Measurements from ENCODE around the gene TET2. TPM values are rescaled to one million over a fixed set of nuclear protein-coding genes. Genes with fewer than 3 reads are reported as not detected.

TET2 gene
- polyA plus RNA-seq, 3 donors: 22.6 to 47.1 (median 42.5) TPM

DNA sequence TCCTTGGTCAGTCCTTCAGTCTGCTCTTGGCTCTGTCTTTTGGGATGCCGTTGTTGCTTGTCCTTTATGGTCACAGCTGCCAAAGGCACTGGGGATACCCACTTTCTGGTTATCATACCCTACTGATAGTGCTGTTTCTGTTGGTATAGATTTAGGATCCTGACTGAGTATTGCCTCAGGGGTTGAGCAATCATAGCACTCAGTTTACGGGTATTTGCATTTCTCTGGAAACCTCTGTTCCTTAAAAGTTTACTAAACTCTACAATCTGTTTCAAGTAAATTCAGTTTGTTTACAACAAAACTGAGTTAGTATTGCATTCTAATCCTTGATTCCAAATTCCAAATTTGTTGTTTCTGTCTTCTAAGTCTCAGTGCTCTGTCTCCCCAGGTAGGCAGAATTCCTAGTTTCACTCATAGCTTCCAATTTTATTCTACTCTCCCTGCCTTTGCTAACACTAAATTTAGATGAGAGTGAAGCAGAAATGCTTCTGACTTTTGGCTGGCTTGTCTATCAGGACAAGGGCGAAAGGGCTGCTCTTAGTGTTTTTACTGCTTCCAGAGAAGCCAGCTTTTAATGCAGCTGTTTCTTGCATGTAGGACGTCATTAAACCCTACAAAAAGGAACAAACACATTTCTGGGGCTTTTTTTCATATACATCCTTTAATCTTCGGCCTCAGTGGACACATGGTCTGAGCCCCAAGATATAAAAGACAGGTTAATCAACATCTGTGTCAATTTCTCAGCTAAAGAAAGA lies 17.2 kb upstream of the TET2 start:
- H3K9me3 Mint-ChIP-seq: peaks cover 0 to 3% (median 0%) of the 10 kb centered on the region in 7 donors
- peaks cover 39 to 40% of the 10 kb centered on the region in 2 donors for H3K4me1 ChIP-seq (ENCODE audit: control insufficient read depth in 1 of 2, insufficient read depth in 2 of 2, low read length in 2 of 2)
- no peaks in the 10 kb centered on the region for H3K36me3 Mint-ChIP-seq
- TF ChIP-seq CTCF (IDR thresholded peaks at IDR 0.05): no peak
- H3K9me3 ChIP-seq (replicated peaks in 1 of 2; ENCODE audit: control insufficient read depth in 1 of 2, insufficient read depth in 1 of 2, low read length in 2 of 2): no peaks in the 10 kb centered on the region
- no peaks in the 10 kb centered on the region for H3K36me3 ChIP-seq (replicated peaks in 1 of 2; ENCODE audit: control insufficient read depth in 1 of 2, insufficient read depth in 2 of 2, low read length in 2 of 2)
- peaks cover 41% of the 10 kb centered on the region for H3K4me1 Mint-ChIP-seq
- peak overlapping the region; percentile 28 to 82 (median 58) for H3K27ac Mint-ChIP-seq
- H4K20me1 ChIP-seq (ENCODE audit: insufficient read depth, low read length): no peaks in the 10 kb centered on the region
- H3K27me3 ChIP-seq (ENCODE audit: control insufficient read depth in 2 of 2, insufficient read depth in 2 of 2, low read length in 2 of 2): no peaks in the 10 kb centered on the region
- peak overlapping the region; percentile 42 for H3K4me2 ChIP-seq (replicated peaks; ENCODE audit: extremely low read depth, low read length, poor library complexity, severe bottlenecking)
- H3K4me3 Mint-ChIP-seq: no peak overlapping the region
- H3K27me3 Mint-ChIP-seq (ENCODE audit: low read depth in 3 of 3): no peaks in the 10 kb centered on the region
- WGBS (ENCODE audit: insufficient coverage): 66% methylated on average over 3 of the region's 5 CpGs
- H3K27ac ChIP-seq (ENCODE audit: low read depth in 1 of 2, low read length in 2 of 2): peak overlapping the region in 1 of 2 donors; percentile 63
- H3K9ac ChIP-seq (ENCODE audit: insufficient read depth, low read length, poor library complexity, severe bottlenecking): no peak overlapping the region
- H2AFZ ChIP-seq (ENCODE audit: insufficient read depth, low read depth, low read length, poor library complexity, severe bottlenecking): no peak overlapping the region
- H3K4me3 ChIP-seq (replicated peaks in 1 of 3; ENCODE audit: low read depth in 2 of 3, low read length in 3 of 3): peak overlapping the region in 1 of 3 experiments; percentile 30
- no peaks in the 10 kb centered on the region for H3K79me2 ChIP-seq (ENCODE audit: insufficient read depth, low read length)
- peak in 2 of 3 donors; percentile 45 to 67 for DNase-seq
- intact Hi-C loops (cut with micrococcal nuclease): no loop called here

DNA sequence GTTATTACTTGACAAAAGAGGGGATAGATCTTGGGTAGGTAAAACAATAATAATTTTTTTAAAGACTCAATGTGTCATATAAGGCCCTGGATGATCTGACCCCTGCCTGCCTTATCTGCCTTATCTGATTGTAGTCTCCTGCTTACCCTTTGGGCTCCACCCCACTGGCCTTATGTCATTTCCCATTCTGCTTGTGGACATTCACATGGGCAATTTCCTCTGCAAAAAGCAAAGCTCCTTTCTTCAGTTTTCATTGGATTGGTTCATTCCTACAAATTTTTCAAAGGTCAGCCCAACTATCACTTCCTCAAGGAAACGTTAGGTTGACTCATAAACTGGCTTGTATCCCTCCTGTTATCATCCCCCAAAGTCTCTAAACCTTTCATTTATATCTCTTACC lies 15.7 kb upstream of the TET2 start:
- Histone ChIP-seq H4K20me1 (ENCODE audit: insufficient read depth, low read length) (no peaks in the 10 kb centered on the region), H3K27me3 (ENCODE audit: control insufficient read depth in 2 of 2, insufficient read depth in 2 of 2, low read length in 2 of 2) (no peaks in the 10 kb centered on the region), H3K4me3 (replicated peaks in 1 of 3; ENCODE audit: low read depth in 2 of 3, low read length in 3 of 3) (no peak overlapping the region), H3K4me1 (ENCODE audit: control insufficient read depth in 1 of 2, insufficient read depth in 2 of 2, low read length in 2 of 2) (peaks cover 52 to 53% of the 10 kb centered on the region in 2 donors), H3K9me3 (replicated peaks in 1 of 2; ENCODE audit: control insufficient read depth in 1 of 2, insufficient read depth in 1 of 2, low read length in 2 of 2) (no peaks in the 10 kb centered on the region), H3K4me2 (replicated peaks; ENCODE audit: extremely low read depth, low read length, poor library complexity, severe bottlenecking) (peak overlapping the region; percentile 16), H3K9ac (ENCODE audit: insufficient read depth, low read length, poor library complexity, severe bottlenecking) (no peak overlapping the region), H2AFZ (ENCODE audit: insufficient read depth, low read depth, low read length, poor library complexity, severe bottlenecking) (no peak overlapping the region), H3K79me2 (ENCODE audit: insufficient read depth, low read length) (no peaks in the 10 kb centered on the region), H3K27ac (ENCODE audit: low read depth in 1 of 2, low read length in 2 of 2) (peak overlapping the region in 1 of 2 donors; percentile 63), H3K36me3 (replicated peaks in 1 of 2; ENCODE audit: control insufficient read depth in 1 of 2, insufficient read depth in 2 of 2, low read length in 2 of 2) (no peaks in the 10 kb centered on the region)
- Mint-ChIP-seq H3K27me3 (ENCODE audit: low read depth in 3 of 3) (no peaks in the 10 kb centered on the region), H3K27ac (peak overlapping the region in 5 of 7 donors; percentile 46 to 81 (median 79)), H3K4me1 (peaks cover 47% of the 10 kb centered on the region), H3K4me3 (no peak overlapping the region), H3K9me3 (peaks cover 0 to 2% (median 0%) of the 10 kb centered on the region in 7 donors), H3K36me3 (no peaks in the 10 kb centered on the region)
- intact Hi-C loops (cut with micrococcal nuclease): no loop called here
- 0% methylated on average over 1 of the region's 1 CpG for WGBS (ENCODE audit: insufficient coverage)
- no peak for TF ChIP-seq CTCF (IDR thresholded peaks at IDR 0.05)
- peak in 2 of 3 donors; percentile 48 to 49 for DNase-seq

All from CD14-positive monocyte (primary cell).